GM21576 (cell line): ENCODE measurements around the gene FOXK2.

Source experiments
- ATAC-seq: cut with Tn5 transposase; IDR thresholded peaks from one replicate; pipeline ENCODE4 v1.9.1; 2021; ENCODE audit warnings: mild to moderate bottlenecking, moderate library complexity; ENCODE audit not compliant: unreplicated experiment

FOXK2 gene

GRCh38 chr17:82587234-82588086 lies 67.9 kb downstream of the FOXK2 start:
- no peak for ATAC-seq

GRCh38 chr17:82588266-82589175 lies 69.0 kb downstream of the FOXK2 start:
- no peak for ATAC-seq

- no peak for ATAC-seq
These were observed 70.3 kb downstream of the FOXK2 start for GRCh38 chr17:82589851-82590180.

- ATAC-seq: no peak
These were observed 70.7 kb downstream of the FOXK2 start for GRCh38 chr17:82590216-82590615.

- ATAC-seq: no peak
These were observed 71.5 kb downstream of the FOXK2 start for GRCh38 chr17:82590881-82591539.

- no peak for ATAC-seq
These were observed 72.8 kb downstream of the FOXK2 start for GRCh38 chr17:82592289-82592766.

GRCh38 chr17:82592767-82593589 lies 73.4 kb downstream of the FOXK2 start:
- ATAC-seq: no peak

GRCh38 chr17:82593590-82594087 lies 74.1 kb downstream of the FOXK2 start:
- no peak for ATAC-seq

- ATAC-seq: no peak
These were observed 75.0 kb downstream of the FOXK2 start for GRCh38 chr17:82594571-82594970.

GRCh38 chr17:82595893-82596292 lies 76.4 kb downstream of the FOXK2 start:
- ATAC-seq: no peak

- no peak for ATAC-seq
These were observed 76.8 kb downstream of the FOXK2 start for GRCh38 chr17:82596296-82596695.

- ATAC-seq: no peak
These were observed 77.5 kb downstream of the FOXK2 start for GRCh38 chr17:82596837-82597672.

GRCh38 chr17:82598256-82599119 lies 79.0 kb downstream of the FOXK2 start:
- ATAC-seq: no peak

GRCh38 chr17:82599674-82600661 lies 80.4 kb downstream of the FOXK2 start:
- no peak for ATAC-seq

GRCh38 chr17:82600731-82601446 lies 81.4 kb downstream of the FOXK2 start:
- ATAC-seq: no peak

GRCh38 chr17:82601447-82602000 lies 82.0 kb downstream of the FOXK2 start:
- no peak for ATAC-seq
